GM12865 (cell line): ENCODE measurements around the gene IFT52.

Experiments used
- DNase-seq: peaks from one replicate; pipeline ENCODE4 v3.0.0; 2010; ENCODE audit warnings: low read depth
- H3K4me3 ChIP-seq: 2 replicates; pipeline ENCODE4 v1.5.1; 2011; ENCODE audit warnings: mild to moderate bottlenecking, low read depth, low read length, control low read depth
- TF ChIP-seq, protein P1 (sequence below): IDR thresholded peaks from 2 replicates; pipeline ENCODE4 v1.5.1; 2011; ENCODE audit warnings: low read length, control low read depth, low read depth, inconsistent platforms; ENCODE audit not compliant: insufficient read depth; ENCODE audit errors: missing control alignments

Gene IFT52

DNA sequence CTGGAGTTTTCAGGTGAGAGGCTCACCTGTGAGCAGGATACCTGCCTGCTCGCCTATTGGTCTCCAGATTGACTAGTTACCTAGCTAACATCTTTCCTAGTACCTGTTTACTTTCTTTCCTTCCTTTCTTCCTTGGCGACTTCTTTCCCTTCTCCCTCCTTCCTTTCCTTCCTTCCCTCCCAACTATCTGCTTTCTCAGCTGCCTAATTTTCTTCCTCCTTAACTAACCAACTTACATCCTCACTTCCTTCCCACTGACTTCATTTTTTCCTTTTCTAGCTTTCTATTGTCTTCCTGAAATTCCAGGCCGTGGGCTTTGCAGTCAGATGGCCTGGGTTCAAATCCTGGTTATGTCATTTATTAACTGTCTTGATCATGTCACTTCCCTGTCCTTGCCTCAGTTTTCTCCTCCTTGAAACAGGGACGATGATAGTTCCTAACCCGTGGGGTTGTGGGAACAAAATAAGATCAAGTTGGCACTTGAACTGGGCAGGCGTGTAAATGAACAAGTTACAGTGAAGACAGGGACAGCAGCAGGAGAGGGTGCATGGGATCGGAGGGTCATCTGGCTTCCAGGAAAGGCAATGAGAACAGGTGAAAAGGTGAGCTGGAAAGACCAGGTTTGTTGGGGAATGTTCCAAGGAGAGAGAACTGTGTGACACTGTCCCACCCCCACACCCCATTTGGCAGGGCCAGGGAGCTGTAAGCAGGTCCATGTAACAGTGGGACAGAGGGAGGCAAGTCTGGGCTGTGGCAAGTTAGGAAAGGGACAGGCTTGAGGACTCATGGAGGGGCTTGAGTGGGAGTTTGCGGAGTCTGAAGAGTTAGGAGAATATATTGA, 31.4 kb upstream of the IFT52 start:
- no peak for DNase-seq
- TF ChIP-seq, protein P1, sequence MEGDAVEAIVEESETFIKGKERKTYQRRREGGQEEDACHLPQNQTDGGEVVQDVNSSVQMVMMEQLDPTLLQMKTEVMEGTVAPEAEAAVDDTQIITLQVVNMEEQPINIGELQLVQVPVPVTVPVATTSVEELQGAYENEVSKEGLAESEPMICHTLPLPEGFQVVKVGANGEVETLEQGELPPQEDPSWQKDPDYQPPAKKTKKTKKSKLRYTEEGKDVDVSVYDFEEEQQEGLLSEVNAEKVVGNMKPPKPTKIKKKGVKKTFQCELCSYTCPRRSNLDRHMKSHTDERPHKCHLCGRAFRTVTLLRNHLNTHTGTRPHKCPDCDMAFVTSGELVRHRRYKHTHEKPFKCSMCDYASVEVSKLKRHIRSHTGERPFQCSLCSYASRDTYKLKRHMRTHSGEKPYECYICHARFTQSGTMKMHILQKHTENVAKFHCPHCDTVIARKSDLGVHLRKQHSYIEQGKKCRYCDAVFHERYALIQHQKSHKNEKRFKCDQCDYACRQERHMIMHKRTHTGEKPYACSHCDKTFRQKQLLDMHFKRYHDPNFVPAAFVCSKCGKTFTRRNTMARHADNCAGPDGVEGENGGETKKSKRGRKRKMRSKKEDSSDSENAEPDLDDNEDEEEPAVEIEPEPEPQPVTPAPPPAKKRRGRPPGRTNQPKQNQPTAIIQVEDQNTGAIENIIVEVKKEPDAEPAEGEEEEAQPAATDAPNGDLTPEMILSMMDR, result no peak
- H3K4me3 ChIP-seq, result no peak overlapping the region

DNA sequence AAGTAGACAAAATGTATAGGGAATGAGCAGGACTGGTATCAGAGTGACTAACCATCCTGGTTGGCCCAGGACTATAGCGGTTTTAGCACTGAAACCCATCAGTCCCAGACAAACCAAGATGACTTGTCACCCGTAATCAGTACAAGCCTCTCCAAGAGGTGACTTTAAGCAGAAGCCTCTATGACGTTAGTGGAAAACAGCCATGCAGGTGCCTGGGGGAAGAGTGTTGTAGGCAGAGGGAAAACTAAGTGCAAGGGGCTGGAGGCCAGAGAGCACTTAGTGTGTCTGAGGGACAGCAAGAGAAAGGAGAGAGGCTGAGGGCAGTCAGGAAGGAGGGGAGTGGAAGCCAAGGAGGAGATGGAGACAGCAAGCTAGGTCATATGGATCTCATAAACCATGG, 29.8 kb upstream of the IFT52 start:
- TF ChIP-seq, protein P1, result no peak
- no peak for DNase-seq
- H3K4me3 ChIP-seq, result no peak overlapping the region

DNA sequence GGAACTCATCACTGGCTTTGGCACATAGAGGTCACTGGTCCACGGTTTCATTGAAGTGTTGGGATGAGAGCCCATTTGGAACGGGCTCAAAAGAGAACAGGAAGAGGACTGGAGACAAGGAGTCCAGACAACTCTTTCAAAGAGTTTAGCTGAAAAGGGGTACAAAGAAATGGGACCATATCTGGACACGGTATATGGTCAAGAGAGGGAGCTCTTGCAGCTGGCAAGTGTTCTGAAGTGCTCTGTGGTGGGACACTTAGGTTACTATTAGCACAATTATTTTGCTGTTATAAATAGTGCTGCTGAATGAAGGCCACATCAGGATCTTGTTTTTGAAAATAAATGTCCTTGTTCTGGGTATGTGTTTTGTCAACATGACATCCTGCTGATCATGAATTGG, 27.3 kb upstream of the IFT52 start:
- DNase-seq, result peak; percentile 27
- TF ChIP-seq, protein P1, result no peak
- H3K4me3 ChIP-seq, result no peak overlapping the region

DNA sequence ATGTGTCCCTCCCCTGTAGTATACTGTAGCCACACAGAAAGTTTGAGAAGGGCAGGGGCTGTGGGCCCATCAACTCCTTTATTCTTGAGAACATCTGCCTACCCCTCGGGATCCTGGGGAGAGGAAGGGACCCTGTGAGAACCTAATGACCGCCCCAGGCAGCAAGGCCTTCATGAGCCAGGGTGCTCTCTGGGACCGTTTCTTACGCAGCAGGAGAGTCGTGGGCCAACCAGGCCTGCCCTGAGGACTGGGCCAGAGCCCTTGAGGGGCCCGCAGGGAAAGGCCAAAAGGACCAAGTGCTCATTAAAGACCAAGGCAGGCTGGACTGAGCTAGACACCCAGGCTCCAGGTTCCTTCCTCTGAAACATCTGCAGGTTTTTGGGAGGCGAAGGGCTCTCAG, 26.7 kb upstream of the IFT52 start:
- H3K4me3 ChIP-seq, result no peak overlapping the region
- TF ChIP-seq, protein P1, result no peak
- no peak for DNase-seq

DNA sequence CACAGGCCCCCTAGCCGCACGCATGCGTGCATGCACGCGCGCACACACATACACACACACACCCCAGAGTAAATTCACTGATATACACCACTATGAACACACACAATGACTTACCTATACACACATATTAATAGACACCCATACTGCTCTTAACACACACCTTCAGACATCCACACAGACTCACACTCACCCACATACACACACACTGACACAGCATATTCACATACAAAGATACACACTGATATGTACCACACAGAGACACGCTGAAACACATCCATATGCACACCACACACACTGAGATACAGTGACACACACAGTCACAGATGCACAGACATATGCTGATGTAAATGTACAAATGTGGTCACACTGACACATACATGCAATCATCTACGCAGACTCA, 26.3 kb upstream of the IFT52 start:
- TF ChIP-seq, protein P1, result no peak
- DNase-seq, result no peak
- no peak overlapping the region for H3K4me3 ChIP-seq

DNA sequence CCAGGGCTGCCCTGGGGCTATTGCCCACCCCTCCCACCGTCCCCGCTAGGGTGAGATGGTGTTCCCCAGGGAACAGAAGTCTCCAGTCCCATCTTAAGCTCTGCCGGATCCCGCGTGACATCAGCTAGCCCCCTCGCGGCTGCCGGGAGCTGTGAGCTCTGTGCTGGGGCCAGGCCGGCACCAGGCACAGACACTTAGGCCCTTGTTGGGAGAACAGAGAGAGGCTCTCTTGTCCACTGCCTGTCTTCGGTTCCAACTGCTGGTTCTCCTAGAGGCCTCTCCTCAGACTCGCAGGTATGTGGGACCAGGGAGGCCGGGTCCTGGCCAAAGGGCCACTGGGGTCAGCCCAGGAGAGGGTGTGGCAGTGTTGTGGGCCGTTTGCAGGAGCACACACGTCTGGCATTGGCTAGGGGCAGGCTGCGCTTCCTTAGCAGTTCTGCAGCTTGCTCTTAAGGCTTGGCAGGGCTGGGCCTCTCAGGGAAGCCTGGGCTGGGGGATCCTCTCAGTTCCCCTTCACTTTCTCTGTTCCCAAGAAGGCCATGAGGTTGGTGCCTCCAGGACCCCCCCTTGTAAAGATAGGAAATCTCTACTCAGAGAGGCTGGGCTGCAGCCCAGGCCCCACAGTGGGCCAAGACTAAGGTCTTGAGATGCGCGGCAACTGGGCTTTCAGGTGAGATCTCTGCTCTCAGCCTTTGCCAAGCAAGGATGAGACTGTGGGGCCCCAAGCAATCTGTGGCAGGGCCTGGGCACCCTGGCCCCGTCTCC, 25.6 kb upstream of the IFT52 start:
- H3K4me3 ChIP-seq, result no peak overlapping the region
- no peak for DNase-seq
- TF ChIP-seq, protein P1, result no peak
